ENCODE measurements around the gene PTPRA. TPM values are rescaled to one million over a fixed set of nuclear protein-coding genes. Genes with fewer than 3 reads are reported as not detected.

Gene PTPRA
- total and polyA plus RNA-seq, 2 of the 13 experiments (the other 11 are each of a cell fraction or from before 2014, with no cell fraction given): 47.2 to 127 TPM

- TF ChIP-seq KLF16 (CRISPR knock-in tag; IDR thresholded peaks at IDR 0.05) (peak; percentile 17 to 78; a peak in 2 of 4 replicates), RFX1 (IDR thresholded peaks at IDR 0.05) (no peak), PAX8 (CRISPR knock-in tag; IDR thresholded peaks at IDR 0.05; ENCODE audit: borderline replicate concordance) (0 out of 2 replicates have a peak, but pooled peaks have one; percentile 27), MAF1 (CRISPR knock-in tag; IDR thresholded peaks at IDR 0.05; ENCODE audit: borderline replicate concordance) (no peak; the same call in 1 of the 2 replicates), YEATS4 (CRISPR knock-in tag; IDR thresholded peaks at IDR 0.05; ENCODE audit: borderline replicate concordance) (no peak; the same call in 1 of the 2 replicates), PPARG (CRISPR knock-in tag; conservative IDR thresholded peaks at IDR 0.05) (peak; percentile 52; the same call in 1 of the 2 replicates), BCL3 (CRISPR knock-in tag; IDR thresholded peaks at IDR 0.05) (peak; percentile 86), PHF5A (CRISPR knock-in tag; IDR thresholded peaks at IDR 0.05; ENCODE audit: low read depth, unreplicated experiment) (no peak), ZNF256 (CRISPR knock-in tag; conservative IDR thresholded peaks at IDR 0.05) (0 out of 2 replicates have a peak, but pooled peaks have one; percentile 57), MYNN (CRISPR knock-in tag; IDR thresholded peaks at IDR 0.05; ENCODE audit: low read depth) (peak; percentile 84; the same call in 1 of the 2 replicates), FUBP1 (CRISPR knock-in tag; IDR thresholded peaks at IDR 0.05; ENCODE audit: borderline replicate concordance) (peak; percentile 97; the same call in 1 of the 2 replicates), GMEB1 (CRISPR knock-in tag; IDR thresholded peaks at IDR 0.05; ENCODE audit: borderline replicate concordance) (peak; percentile 89), NFYC (CRISPR knock-in tag; IDR thresholded peaks at IDR 0.05) (peak; percentile 93), ZNF766 (CRISPR knock-in tag; IDR thresholded peaks at IDR 0.05; ENCODE audit: borderline replicate concordance) (peak; percentile 22; the same call in 1 of the 2 replicates), TFDP2 (CRISPR knock-in tag; IDR thresholded peaks at IDR 0.05) (peak; percentile 84), ZNF264 (CRISPR knock-in tag; IDR thresholded peaks at IDR 0.05) (peak; percentile 37; the same call in 1 of the 2 replicates), PAF1 (CRISPR knock-in tag; IDR thresholded peaks at IDR 0.05) (no peak), SMAD3 (CRISPR knock-in tag; IDR thresholded peaks at IDR 0.05) (0 out of 2 replicates have a peak, but pooled peaks have one; percentile 82), LBX2 (CRISPR knock-in tag; IDR thresholded peaks at IDR 0.05; ENCODE audit: borderline replicate concordance) (peak; percentile 91)
These were observed at the start of gene PTPRA (continued) for GRCh38 chr20:2873010-2873746.
